GM21737 (cell line): Measurements from ENCODE around the gene OPA3.

ENCODE experiments used
- ATAC-seq: cut with Tn5 transposase; IDR thresholded peaks from one replicate; pipeline ENCODE4 v1.9.1; 2021; ENCODE audit warnings: mild to moderate bottlenecking, moderate library complexity; ENCODE audit not compliant: unreplicated experiment

The OPA3 gene

GRCh38 chr19:45568732-45569131, 15.9 kb downstream of the OPA3 start:
- no peak for ATAC-seq

GRCh38 chr19:45567609-45568008, 17.0 kb downstream of the OPA3 start:
- ATAC-seq = no peak

GRCh38 chr19:45564131-45564780, 20.3 kb downstream of the OPA3 start:
- ATAC-seq = no peak

- ATAC-seq = no peak
These were observed 23.9 kb downstream of the OPA3 start for GRCh38 chr19:45560686-45561085.

GRCh38 chr19:45560038-45560437, 24.6 kb downstream of the OPA3 start:
- ATAC-seq = no peak

GRCh38 chr19:45558399-45558878, 26.2 kb downstream of the OPA3 start:
- no peak for ATAC-seq

- no peak for ATAC-seq
These were observed 27.8 kb downstream of the OPA3 start for GRCh38 chr19:45556835-45557234.

- no peak for ATAC-seq
These were observed 30.1 kb downstream of the OPA3 start for GRCh38 chr19:45554481-45554880.

- no peak for ATAC-seq
These were observed 31.1 kb downstream of the OPA3 start for GRCh38 chr19:45553464-45553863.

GRCh38 chr19:45547965-45548609, 36.5 kb downstream of the OPA3 start:
- no peak for ATAC-seq

GRCh38 chr19:45547211-45547770, 37.3 kb downstream of the OPA3 start:
- ATAC-seq = no peak

- ATAC-seq = no peak
These were observed 42.4 kb downstream of the OPA3 start for GRCh38 chr19:45542234-45542668.

GRCh38 chr19:45539459-45539858, 45.1 kb downstream of the OPA3 start:
- no peak for ATAC-seq

GRCh38 chr19:45531349-45531748, 53.3 kb downstream of the OPA3 start:
- no peak for ATAC-seq

- ATAC-seq = no peak
These were observed 55.2 kb downstream of the OPA3 start for GRCh38 chr19:45529420-45529785.

- no peak for ATAC-seq
These were observed 55.7 kb downstream of the OPA3 start for GRCh38 chr19:45528744-45529419.

GRCh38 chr19:45528149-45528743, 56.4 kb downstream of the OPA3 start:
- ATAC-seq = no peak

GRCh38 chr19:45527731-45528130, 56.9 kb downstream of the OPA3 start:
- ATAC-seq = no peak

- ATAC-seq = no peak
These were observed 57.6 kb downstream of the OPA3 start for GRCh38 chr19:45526971-45527370.

- ATAC-seq = no peak
These were observed 58.5 kb downstream of the OPA3 start for GRCh38 chr19:45526143-45526542.

GRCh38 chr19:45524575-45525129, 60.0 kb downstream of the OPA3 start:
- no peak for ATAC-seq
